GM21619 (cell line): ENCODE data around the gene SHC3.

Experiments used
- ATAC-seq: cut with Tn5 transposase; IDR thresholded peaks from one replicate; pipeline ENCODE4 v1.9.1; 2021; ENCODE audit not compliant: unreplicated experiment

The SHC3 gene

DNA sequence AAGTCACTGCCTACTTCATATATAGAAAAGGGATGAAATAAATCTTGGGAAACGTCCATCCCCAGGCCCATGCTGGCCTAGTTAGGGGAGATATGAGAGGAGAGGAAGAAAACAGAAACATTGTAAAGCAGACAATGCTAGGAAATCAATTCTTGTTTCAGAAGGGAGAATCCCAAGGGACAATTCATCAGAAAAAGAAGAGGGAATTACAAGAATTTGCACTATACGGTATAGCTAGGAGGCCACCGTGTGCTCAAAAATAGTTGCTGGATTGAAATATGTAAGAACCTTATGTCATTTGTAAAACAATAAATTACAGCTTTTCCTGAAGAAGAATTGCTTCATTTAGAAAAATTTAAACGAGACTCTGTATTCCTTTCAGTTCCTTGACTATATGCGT is 8.3 kb upstream of the SHC3 start:
- no peak for ATAC-seq

GRCh38 chr9:89185980-89186379 is 7.4 kb upstream of the SHC3 start:
- no peak for ATAC-seq

DNA sequence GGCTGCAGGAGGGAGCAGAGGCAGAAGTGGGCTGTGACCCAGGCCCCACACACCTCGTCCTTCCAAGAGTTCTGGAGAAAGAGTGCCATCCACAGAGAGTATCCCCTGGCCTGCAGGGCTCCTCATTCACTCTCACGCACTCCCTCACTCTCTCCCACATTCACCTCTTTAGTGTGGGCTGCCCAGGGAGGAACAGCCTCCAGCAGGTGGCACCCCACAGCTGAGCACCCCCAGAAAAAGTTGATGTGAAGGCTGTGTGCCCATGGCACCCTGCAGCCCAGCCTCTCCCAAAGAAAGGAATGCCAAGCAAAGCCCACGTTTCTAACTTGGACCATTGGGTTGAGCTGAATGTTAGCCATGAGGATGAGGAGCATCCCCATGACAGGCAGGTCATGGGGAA is 4.5 kb upstream of the SHC3 start:
- ATAC-seq, result no peak

GRCh38 chr9:89182369-89182768 is 3.8 kb upstream of the SHC3 start:
- no peak for ATAC-seq

GRCh38 chr9:89179895-89180734 is 1.5 kb upstream of the SHC3 start:
- no peak for ATAC-seq

DNA sequence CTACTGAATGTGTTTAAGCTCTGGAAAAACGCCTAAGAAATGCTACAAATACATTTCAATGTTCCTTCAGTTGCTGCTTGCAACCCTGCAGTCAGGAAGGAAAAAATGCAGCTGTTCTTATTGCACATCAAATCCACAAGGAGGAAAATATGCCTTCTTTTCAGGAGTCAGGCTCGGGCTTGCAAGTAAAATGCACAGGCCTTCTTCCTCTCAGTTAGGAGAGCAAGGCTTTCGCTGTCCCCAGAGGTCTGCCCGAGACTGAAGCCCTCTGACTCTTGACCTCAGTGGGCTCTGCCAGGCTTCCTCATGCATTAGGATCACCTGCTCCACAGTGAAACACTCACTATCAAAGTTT is 899 bp upstream of the SHC3 start:
- no peak for ATAC-seq

DNA sequence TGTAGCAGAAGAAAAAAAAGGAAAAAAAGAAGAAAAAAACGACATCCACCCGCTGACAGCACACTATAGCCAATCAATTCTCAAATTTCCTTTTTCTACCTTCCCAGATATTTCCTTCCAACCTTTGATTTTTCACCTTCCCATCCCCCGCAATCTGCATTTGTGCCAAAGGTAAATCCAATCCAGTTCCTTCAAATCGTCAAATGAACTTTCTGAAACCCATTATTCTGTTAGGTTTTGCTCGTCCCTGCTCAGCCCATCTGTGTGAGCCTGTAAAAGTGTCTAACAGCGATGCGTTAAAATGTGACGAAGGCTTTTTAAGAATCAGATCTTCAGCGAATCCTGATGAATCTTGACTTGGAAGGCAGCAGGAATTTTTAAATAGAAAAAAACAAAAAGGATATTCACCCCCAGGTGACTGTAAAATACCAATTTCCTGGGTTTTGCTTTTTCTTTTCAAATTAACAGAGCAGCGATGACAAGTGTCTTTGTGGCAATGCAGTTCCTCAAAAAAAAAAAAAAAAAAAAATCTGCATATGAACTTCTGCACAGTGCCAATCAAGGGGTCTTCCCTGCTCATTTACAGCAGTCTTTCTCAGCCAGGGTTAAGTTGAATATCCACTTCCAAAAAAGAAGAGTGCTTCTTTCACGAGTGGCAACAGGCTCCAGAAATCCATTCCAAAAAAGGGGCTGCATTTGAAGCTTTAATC is 367 bp upstream of the SHC3 start:
- ATAC-seq, result no peak

DNA sequence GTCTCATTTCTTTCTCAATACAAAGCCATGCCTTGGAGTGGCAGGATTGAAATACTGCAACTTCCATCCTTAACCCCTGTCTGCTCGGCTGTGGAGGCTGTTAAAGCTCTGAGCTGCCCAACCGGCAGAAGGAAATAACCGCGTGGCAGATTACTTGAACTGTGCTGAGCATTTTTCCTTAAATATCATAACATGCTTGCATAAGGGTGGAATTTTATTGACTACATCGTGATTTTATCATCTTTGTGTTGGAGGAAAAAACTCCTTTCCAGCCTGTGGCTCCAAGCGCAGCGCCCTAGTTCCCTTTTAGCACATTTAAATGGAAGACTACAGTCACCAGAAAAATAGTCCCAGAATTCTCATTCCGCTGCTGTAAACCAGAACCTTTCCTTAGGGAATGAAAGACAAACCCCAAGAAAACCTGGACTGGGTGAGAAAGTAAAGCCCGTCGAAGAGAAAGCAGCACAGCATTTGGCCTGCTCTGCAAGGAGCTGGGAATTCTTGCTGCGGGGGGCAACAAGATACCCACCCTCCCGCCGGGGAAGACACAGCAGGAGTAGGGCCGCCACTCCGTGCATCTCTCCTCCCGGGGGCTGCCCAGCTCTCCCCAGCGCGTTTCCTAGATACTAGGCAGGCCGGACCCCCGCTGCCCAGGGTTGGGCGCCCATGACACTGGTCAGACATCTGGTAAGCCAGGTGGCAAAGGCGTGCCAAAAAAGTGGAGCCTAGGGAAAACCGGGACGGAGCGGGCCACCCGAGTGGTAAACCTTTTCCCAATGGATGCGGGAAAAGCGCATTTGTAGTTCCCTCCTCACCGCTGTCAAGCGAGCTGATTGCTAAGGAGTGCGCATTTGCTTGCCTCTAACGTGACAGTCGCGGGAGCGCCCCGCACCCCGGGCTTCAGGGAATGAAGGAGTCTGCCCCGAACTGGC is 1.3 kb downstream of the SHC3 start:
- ATAC-seq, result no peak

- no peak for ATAC-seq
Measured at GRCh38 chr9:89175828-89176261, 2.8 kb downstream of the SHC3 start.

DNA sequence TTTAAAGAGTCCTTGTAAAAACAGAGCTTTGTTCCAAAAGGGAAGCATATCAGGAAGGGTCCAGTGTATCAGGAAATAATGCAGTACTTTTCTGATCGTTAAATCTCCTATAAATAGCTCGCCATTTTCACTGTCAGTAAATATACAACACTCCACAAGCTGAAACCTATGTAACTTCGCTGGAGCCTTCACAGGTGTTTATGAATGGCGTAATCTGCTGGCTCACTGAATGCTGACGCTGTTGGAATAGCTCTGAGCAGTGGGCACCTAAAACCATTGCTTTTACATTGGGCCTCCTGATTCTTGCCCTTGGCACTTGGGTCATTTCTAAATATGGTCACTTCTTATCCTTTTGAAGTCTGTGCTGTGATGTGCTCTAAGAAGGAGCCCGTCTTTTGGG is 4.3 kb downstream of the SHC3 start:
- no peak for ATAC-seq

DNA sequence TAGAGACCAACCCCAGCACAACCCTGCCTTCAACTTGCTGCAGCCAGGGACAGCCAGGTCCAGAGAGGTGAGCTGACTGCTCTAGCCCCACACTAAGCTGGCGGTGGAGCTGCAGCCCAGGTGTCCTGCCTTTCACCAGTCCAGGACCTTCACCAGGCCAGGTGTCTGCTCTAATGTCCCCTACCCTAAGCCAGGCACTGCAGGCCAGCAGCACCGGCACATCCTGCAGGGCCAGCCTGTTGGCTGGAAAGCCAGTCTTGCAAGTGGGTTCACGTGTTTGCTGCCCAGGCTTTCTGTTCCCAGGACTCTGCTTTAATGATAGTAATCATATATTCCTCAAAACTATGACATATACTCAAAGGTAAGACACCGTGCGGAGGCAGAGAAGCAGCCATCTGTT is 5.5 kb downstream of the SHC3 start:
- ATAC-seq, result no peak

DNA sequence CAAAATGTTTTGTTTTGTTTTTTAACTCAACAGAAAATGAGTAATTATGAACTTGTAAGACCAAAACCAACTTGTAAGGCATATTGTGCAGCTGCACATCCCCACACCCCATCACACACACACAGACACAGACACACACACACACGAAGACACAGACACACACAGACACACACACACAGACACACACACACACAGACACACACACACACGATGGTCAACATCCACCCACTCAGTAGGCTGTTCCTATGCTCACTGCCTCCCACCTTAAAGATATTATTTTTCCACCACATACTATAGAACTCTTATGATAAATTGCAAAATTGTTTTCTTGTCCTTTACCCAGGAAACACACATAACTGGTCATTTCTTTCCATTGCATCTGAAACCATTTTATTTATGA is 6.2 kb downstream of the SHC3 start:
- ATAC-seq, result no peak

GRCh38 chr9:89171693-89172092 is 6.9 kb downstream of the SHC3 start:
- ATAC-seq, result no peak

GRCh38 chr9:89171231-89171630 is 7.4 kb downstream of the SHC3 start:
- no peak for ATAC-seq

DNA sequence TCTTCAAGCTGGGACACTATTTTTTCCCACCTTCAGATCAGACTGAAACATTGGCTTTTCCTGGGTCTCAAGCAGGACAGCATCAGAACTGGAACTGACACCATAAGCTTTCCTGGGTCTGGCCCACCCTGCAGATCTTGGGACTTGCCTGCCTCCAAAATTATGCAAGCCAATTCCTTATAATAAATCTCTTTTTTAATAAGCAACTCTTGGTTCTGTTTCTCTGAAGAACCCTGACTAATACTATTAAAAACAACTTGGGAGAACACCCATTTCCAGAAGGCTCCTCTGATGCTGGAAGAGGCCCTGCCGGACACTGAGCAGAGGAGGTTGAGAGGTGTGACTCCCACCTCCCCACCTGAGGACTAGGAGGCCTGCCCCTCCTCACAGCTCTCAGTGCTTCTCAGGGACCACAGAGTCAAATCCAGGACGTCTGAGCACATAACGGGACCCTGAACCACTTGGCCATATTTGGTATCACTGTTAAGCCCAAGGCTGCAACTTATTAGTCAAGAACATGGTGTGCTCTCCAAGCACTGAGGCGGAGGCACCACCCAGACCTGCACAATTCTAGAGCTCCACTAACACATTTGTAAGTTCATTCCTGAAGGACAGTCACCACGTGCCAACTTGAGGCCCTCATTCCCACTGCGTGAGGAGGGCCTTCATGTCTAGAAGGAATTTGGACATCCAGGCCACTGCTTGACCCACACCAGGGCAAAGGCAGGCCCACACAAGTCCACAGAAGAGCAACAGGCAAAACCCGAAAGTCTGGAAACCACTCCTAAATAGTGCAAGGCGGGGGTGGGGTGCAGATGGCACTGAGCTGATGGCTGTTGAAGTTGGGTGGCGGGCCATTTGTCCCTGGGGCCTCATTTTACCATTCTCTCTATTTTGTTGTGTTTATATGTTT is 9.5 kb downstream of the SHC3 start:
- ATAC-seq, result no peak

DNA sequence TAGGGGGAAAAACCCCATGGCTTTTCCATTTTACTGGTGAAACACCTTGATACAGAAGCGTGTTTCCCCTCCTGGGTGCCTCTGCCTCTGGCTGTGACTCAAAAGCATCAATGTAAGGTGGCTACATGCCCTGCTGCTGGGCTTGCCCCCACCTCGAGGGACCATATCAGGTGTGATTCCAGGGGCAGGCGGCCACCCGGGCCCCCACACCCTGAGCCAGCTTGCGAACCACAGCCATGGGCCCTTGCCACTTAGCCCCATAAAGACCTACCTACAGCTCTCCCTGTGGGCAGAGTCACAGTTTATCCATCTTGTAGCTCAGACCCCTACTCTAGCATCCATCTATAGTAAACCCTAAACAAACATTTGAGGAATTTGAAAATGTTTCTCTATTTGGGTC is 10.8 kb downstream of the SHC3 start:
- ATAC-seq, result no peak

GRCh38 chr9:89166852-89167251 is 11.8 kb downstream of the SHC3 start:
- no peak for ATAC-seq

DNA sequence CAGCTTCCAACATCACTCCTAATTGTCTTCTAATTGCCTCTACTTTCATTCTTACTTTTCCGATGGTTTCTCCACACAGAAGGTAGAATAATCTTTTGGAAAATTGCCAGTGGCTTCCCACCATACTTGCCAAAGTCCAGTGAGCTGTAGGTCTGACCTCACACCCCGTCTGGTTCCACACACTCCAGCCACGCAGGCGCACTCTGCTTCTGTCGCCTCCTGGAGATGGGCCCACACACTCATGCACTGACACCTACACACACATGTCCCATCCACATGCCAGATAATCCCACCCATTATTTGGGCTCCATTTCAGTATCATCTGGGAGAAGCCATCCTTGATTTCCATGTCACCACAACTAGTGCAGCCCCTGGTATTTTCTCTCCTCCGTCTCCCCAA is 12.7 kb downstream of the SHC3 start:
- no peak for ATAC-seq

DNA sequence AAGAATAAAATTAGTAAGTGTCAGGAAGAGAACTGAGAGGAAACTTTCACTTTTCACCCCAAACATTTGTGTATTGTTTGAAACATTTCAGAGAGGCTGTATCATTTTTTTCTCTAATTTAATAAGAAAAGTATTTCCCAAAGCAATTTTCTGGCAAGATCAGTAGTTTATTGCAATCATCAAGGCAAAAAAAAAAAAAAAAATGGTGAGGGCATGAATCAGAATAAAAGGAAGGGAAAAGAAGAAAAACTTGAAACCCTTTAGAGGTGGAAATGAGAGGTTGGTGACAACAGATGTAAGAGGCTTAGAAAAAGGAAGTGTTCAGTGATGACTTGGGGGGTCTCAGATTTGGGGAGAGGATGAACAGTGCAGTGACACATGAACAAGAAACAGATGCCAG is 13.3 kb downstream of the SHC3 start:
- ATAC-seq, result no peak

DNA sequence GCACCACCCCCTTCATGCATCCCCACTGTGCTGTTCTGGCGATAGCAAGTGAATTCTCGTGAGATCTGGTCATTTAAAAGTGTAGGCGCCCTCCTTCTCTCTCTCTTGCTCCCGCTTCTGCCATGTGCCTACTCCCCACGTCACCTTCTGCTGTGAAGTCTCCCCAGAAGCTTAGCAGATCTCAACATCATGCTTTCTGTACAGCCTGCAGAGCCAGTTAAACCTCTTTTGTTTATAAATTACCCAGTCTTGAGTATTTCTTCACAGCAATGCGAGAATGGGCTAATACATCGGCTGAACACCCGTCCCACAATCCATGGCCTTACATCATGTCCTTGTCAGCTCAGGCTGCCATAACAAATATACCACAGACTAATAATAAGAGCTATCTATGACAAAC is 17.4 kb downstream of the SHC3 start:
- ATAC-seq, result no peak

GRCh38 chr9:89160806-89161205 is 17.8 kb downstream of the SHC3 start:
- ATAC-seq, result no peak
